ENCODE measurements around the gene ANKRD39. TPM values are rescaled to one million over a fixed set of nuclear protein-coding genes. Genes with fewer than 3 reads are reported as not detected.

Gene ANKRD39
- total and polyA plus RNA-seq, 9 of the 15 experiments (the other 6 are each of a cell fraction or from before 2014, with no cell fraction given), result 8.2 to 33.1 (median 23.8) TPM

GRCh38 chr2:96809951-96810782 lies 47.6 kb downstream of the ANKRD39 start (continued):
- TF ChIP-seq ZNF609 (CRISPR knock-in tag; IDR thresholded peaks at IDR 0.05; ENCODE audit: borderline replicate concordance), result no peak
- TF ChIP-seq ZNF551 (CRISPR knock-in tag; IDR thresholded peaks at IDR 0.05), result no peak
- no peak for TF ChIP-seq CHD7 (IDR thresholded peaks at IDR 0.05; ENCODE audit: low read depth, low read length)
- TF ChIP-seq ERF (CRISPR knock-in tag; IDR thresholded peaks at IDR 0.05), result no peak
- TF ChIP-seq ZKSCAN8 (CRISPR knock-in tag; IDR thresholded peaks at IDR 0.05), result no peak
- TF ChIP-seq MEIS2 (IDR thresholded peaks at IDR 0.05; ENCODE audit: partially characterized antibody), result peak; percentile 14
- no peak for TF ChIP-seq NCOA2 (IDR thresholded peaks at IDR 0.05; ENCODE audit: partially characterized antibody in 2 of 2)
- no peak for TF ChIP-seq CGGBP1 (CRISPR knock-in tag; IDR thresholded peaks at IDR 0.05)

All from K562 (cell line).